HG03432 (cell line): ENCODE measurements around the gene SCARB1.
A peak's percentile ranks its signal among the peaks of the same experiment; 100 is the strongest.

Experiments
- ATAC-seq: cut with Tn5 transposase; IDR thresholded peaks from one replicate; pipeline ENCODE4 v1.9.1; 2021; ENCODE audit warnings: mild to moderate bottlenecking, moderate library complexity; ENCODE audit not compliant: unreplicated experiment

The SCARB1 gene

GRCh38 chr12:124779161-124780141 lies 84.2 kb downstream of the SCARB1 start:
- peak; percentile 56 for ATAC-seq

- no peak for ATAC-seq
Observed at GRCh38 chr12:124778411-124778810, 85.3 kb downstream of the SCARB1 start.

- no peak for ATAC-seq
Observed at GRCh38 chr12:124777399-124778372, 86.0 kb downstream of the SCARB1 start.

GRCh38 chr12:124776125-124776513 lies 87.5 kb downstream of the SCARB1 start:
- no peak for ATAC-seq

GRCh38 chr12:124774462-124775167 lies 89.0 kb downstream of the SCARB1 start:
- ATAC-seq = peak; percentile 78

GRCh38 chr12:124774054-124774461 lies 89.6 kb downstream of the SCARB1 start:
- peak; percentile 40 for ATAC-seq

GRCh38 chr12:124772289-124773170 lies 91.1 kb downstream of the SCARB1 start:
- ATAC-seq = no peak

- no peak for ATAC-seq
Observed at GRCh38 chr12:124771462-124772288, 92.0 kb downstream of the SCARB1 start.

GRCh38 chr12:124770728-124771127 lies 92.9 kb downstream of the SCARB1 start:
- ATAC-seq = no peak

- ATAC-seq = no peak
Observed at GRCh38 chr12:124769881-124770512, 93.7 kb downstream of the SCARB1 start.

GRCh38 chr12:124769163-124769530 lies 94.5 kb downstream of the SCARB1 start:
- ATAC-seq = no peak

- no peak for ATAC-seq
Observed at GRCh38 chr12:124768452-124769162, 95.1 kb downstream of the SCARB1 start.

GRCh38 chr12:124767066-124767821 lies 96.4 kb downstream of the SCARB1 start:
- peak; percentile 67 for ATAC-seq

GRCh38 chr12:124766727-124767065 lies 97.0 kb downstream of the SCARB1 start:
- ATAC-seq = no peak

GRCh38 chr12:124765581-124766489 lies 97.8 kb downstream of the SCARB1 start:
- ATAC-seq = no peak
